ENCODE data around the gene TRIM7. TPM values are rescaled to one million over a fixed set of nuclear protein-coding genes. Genes with fewer than 3 reads are reported as not detected.

The TRIM7 gene
- total and polyA plus RNA-seq, 8 donors = 1.9 to 11.1 (median 3.1) TPM

DNA sequence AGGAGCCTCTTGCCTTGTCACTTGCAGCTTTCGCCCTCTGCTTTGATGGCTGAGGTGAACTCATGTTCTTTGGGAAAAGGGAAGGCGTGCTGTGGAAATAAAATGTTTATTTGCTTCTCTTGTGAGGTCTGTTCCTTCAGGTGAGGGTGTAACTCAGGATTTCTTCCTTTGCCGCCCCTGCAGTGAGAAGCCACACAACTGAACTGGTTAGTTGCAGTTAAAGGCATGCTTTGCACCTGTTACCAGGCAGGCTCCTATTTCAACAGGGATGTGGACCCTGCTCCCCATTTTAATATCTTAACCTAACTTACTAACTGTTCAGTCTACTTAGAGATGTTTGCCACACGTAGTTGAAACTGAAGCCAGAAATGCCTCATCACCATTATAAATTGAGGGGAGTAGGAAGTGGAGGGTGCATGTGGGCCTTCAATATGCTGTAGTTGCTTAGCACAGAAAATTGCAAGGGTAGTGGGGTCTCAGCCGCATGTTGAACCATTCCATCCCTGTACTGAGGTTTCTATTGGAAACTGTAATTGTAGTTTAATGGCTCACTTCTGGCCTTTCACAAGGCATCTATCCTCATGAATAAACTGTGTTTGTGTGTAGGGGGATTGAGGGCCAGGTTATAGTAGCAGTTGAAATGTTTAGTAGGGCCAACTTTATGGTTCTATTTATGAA lies 30.8 kb upstream of the TRIM7 start:
- DNase-seq = no peak
- 77 to 85% methylated on average over 5 of the region's 5 CpGs for WGBS, 2 donors

GRCh38 chr5:181235323-181235688 lies 30.3 kb upstream of the TRIM7 start:
- Histone ChIP-seq H3K4me1 (no peaks in the 10 kb centered on the region), H3K4me3 (no peak overlapping the region), H3K27me3 (no peaks in the 10 kb centered on the region), H3K36me3 (peaks cover 6 to 60% (median 44%) of the 10 kb centered on the region in 3 donors), H3K9me3 (no peaks in the 10 kb centered on the region), H3K27ac (no peak overlapping the region)
- DNase-seq (no peak), FAIRE-seq (no peak), ATAC-seq (peak in 2 of 4 donors; percentile 3 to 11)
- intact Hi-C loops (cut with DNase I) = no loop called here
- 88% methylated on average over 5 of the region's 5 CpGs for WGBS, 2 donors
- TF ChIP-seq, protein P1, sequence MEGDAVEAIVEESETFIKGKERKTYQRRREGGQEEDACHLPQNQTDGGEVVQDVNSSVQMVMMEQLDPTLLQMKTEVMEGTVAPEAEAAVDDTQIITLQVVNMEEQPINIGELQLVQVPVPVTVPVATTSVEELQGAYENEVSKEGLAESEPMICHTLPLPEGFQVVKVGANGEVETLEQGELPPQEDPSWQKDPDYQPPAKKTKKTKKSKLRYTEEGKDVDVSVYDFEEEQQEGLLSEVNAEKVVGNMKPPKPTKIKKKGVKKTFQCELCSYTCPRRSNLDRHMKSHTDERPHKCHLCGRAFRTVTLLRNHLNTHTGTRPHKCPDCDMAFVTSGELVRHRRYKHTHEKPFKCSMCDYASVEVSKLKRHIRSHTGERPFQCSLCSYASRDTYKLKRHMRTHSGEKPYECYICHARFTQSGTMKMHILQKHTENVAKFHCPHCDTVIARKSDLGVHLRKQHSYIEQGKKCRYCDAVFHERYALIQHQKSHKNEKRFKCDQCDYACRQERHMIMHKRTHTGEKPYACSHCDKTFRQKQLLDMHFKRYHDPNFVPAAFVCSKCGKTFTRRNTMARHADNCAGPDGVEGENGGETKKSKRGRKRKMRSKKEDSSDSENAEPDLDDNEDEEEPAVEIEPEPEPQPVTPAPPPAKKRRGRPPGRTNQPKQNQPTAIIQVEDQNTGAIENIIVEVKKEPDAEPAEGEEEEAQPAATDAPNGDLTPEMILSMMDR (IDR thresholded peaks at IDR 0.05) = no peak

More for the DNA sequence above, 30.8 kb upstream of the TRIM7 start:
- intact Hi-C loops (cut with DNase I) = no loop called here
- FAIRE-seq (no peak), ATAC-seq (no peak)
- TF ChIP-seq, protein P1 (IDR thresholded peaks at IDR 0.05) = no peak
- Histone ChIP-seq H3K36me3 (peaks cover 6 to 66% (median 49%) of the 10 kb centered on the region in 3 donors), H3K4me3 (no peak overlapping the region), H3K4me1 (no peaks in the 10 kb centered on the region), H3K27ac (no peak overlapping the region), H3K9me3 (no peaks in the 10 kb centered on the region), H3K27me3 (no peaks in the 10 kb centered on the region)

DNA sequence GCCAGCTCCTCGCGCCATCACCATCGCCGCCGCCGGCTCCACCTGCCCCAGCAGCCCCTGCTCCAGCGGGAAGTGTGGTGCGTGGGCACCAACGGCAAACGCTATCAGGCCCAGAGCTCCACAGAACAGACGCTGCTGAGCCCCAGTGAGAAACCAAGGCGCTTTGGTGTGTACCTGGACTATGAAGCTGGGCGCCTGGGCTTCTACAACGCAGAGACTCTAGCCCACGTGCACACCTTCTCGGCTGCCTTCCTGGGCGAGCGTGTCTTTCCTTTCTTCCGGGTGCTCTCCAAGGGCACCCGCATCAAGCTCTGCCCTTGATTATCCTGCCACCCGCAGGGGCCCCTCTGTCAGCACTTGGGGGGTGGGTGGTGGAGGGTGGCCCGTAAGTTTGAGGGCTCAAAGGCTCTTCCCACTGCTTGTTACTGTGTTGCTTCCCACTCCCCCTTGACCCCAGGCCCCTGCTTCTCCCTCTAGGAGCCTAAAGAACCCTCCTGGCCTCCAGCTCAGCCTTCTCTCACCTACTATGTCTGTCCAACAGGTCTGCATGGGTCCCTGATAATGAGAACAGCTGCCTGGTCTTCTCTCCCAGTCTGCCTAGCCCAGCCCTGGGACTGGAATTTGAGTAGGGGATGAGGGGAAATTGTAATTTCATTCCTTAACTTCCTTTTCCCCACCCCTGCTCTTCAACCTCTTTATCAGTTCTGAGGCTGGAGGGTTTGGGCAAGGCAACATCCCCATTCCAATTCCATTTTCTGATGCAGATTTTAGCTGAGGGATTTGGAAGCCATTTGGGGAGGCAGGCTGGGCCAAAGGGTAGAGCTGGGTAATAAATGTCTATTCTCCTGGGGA lies 29.7 kb upstream of the TRIM7 start:
- DNase-seq (no peak), FAIRE-seq (no peak), ATAC-seq (peak in 1 of 4 donors; percentile 17)
- peaks cover 6 to 56% (median 37%) of the 10 kb centered on the region in 3 donors for H3K36me3 ChIP-seq
- no peaks in the 10 kb centered on the region for H3K9me3 ChIP-seq
- TF ChIP-seq, protein P1 (IDR thresholded peaks at IDR 0.05) = no peak
- H3K4me1 ChIP-seq = no peaks in the 10 kb centered on the region
- intact Hi-C loops (cut with DNase I) = no loop called here
- no peak overlapping the region for H3K4me3 ChIP-seq
- WGBS, 2 donors = 87 to 90% methylated on average over 22 of the region's 22 CpGs
- H3K27me3 ChIP-seq = no peaks in the 10 kb centered on the region
- H3K27ac ChIP-seq = no peak overlapping the region

- Histone ChIP-seq H3K9me3 (no peaks in the 10 kb centered on the region), H3K36me3 (peaks cover 6 to 48% (median 30%) of the 10 kb centered on the region in 3 donors), H3K27ac (no peak overlapping the region), H3K27me3 (no peaks in the 10 kb centered on the region), H3K4me3 (no peak overlapping the region), H3K4me1 (no peaks in the 10 kb centered on the region)
- DNase-seq = no peak
- TF ChIP-seq, protein P1 (IDR thresholded peaks at IDR 0.05) = no peak
- FAIRE-seq = no peak
- 91 to 94% methylated on average over 19 to 24 of the region's 24 CpGs for WGBS, 2 donors
- intact Hi-C loops (cut with DNase I) = no loop called here
- ATAC-seq = peak in 2 of 4 donors; percentile 5 to 7
Measured at GRCh38 chr5:181233801-181234454, 28.9 kb upstream of the TRIM7 start.
